HFF-Myc (cell line): Measurements from ENCODE around the gene BICD2.

Source experiments
- DNase-seq: peaks from one replicate; pipeline ENCODE4 v3.0.0-alpha.2; 2011; ENCODE audit warnings: low read depth; ENCODE audit errors: extremely low read depth
- H3K4me3 ChIP-seq: replicated peaks from 2 replicates; pipeline ENCODE4 v1.5.1; 2011; ENCODE audit warnings: low read depth, mild to moderate bottlenecking, control low read depth, low read length
- CTCF ChIP-seq: IDR thresholded peaks from 2 replicates; pipeline ENCODE4 v1.5.1; 2012; ENCODE audit warnings: mild to moderate bottlenecking, low read depth, low read length, control low read depth; ENCODE audit errors: missing control alignments

Gene BICD2

GRCh38 chr9:92747459-92748232 is 17.0 kb downstream of the BICD2 start:
- no peak overlapping the region for H3K4me3 ChIP-seq
- DNase-seq: no peak
- no peak for TF ChIP-seq CTCF

GRCh38 chr9:92746567-92747458 is 17.8 kb downstream of the BICD2 start:
- DNase-seq: no peak
- H3K4me3 ChIP-seq: no peak overlapping the region
- TF ChIP-seq CTCF: no peak

- DNase-seq: no peak
- H3K4me3 ChIP-seq: no peak overlapping the region
- no peak for TF ChIP-seq CTCF
These were observed 18.8 kb downstream of the BICD2 start for GRCh38 chr9:92745881-92746280.

DNA sequence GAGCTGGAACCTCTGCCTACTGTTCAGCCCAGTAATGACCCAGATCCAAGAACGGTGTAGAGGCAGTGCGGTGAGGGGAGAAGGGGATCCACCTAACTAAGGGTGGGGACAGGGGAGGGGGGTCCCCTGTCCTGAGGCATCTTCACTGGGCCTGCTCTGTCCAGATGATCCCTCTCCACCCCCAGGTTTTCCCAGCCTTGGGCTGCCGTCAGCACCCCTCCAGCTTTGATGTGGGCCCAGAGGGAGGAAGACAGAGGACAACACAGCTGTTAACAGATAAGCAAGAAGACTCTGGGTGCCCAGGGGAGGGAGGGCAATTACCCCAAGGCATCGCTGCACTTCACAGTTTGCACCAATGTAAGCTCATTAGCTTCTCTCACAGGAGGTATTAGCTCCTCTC is 19.3 kb downstream of the BICD2 start:
- no peak for DNase-seq
- H3K4me3 ChIP-seq: no peak overlapping the region
- TF ChIP-seq CTCF: no peak

GRCh38 chr9:92740969-92741368 is 23.7 kb downstream of the BICD2 start:
- no peak overlapping the region for H3K4me3 ChIP-seq
- no peak for TF ChIP-seq CTCF

GRCh38 chr9:92740446-92740961 is 24.1 kb downstream of the BICD2 start:
- H3K4me3 ChIP-seq: no peak overlapping the region
- TF ChIP-seq CTCF: no peak
- no peak for DNase-seq

More at GRCh38 chr9:92740969-92741368, 23.7 kb downstream of the BICD2 start:
- DNase-seq: no peak
